NT2/D1 (cell line): Measurements from ENCODE around the gene FHOD3.

Experiments used
- SUZ12 ChIP-seq: IDR thresholded peaks from 2 replicates; pipeline ENCODE4 v1.6.1; 2011; ENCODE audit not compliant: insufficient read length, insufficient read depth; ENCODE audit errors: extremely low read depth
- ZNF274 ChIP-seq: IDR thresholded peaks from 2 replicates; pipeline ENCODE4 v1.6.1; 2011; ENCODE audit warnings: mild to moderate bottlenecking, low read depth, low read length

DNA sequence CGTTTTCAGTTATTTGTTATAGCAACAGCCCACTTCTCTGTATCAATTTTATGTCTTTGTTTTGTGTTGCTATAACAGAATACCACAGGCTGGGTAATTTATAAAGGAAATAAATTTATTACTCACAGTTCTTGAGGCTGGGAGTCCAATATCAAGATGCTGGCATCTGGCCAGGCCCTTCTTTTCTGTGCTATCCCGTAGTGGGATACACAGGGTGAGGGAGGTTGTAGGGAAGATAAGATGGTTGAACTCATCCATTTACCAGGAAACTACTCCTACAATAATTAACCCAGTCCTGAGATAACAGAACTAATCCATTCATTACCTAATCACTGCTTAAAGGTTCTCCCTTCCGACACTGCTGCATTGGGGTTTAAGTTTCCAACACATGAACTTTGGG lies 310.6 kb downstream of the FHOD3 start:
- TF ChIP-seq ZNF274 (no peak), SUZ12 (no peak)
